ENCODE data around the gene SLC30A2.
"Not testable (repeated sequence)": the region's sequence is repeated elsewhere in the genome, so short reads cannot be mapped to it uniquely, and the experiment has no call there.

SLC30A2 gene

GRCh38 chr1:26045722-26046245 is at the start of gene SLC30A2:
SLC30A2 (minus strand) TSS chr1:26046118; CDS start chr1:26045896, 222 bp downstream.
- DNase-seq (ENCODE audit: low read depth, low spot score), result no peak

DNA sequence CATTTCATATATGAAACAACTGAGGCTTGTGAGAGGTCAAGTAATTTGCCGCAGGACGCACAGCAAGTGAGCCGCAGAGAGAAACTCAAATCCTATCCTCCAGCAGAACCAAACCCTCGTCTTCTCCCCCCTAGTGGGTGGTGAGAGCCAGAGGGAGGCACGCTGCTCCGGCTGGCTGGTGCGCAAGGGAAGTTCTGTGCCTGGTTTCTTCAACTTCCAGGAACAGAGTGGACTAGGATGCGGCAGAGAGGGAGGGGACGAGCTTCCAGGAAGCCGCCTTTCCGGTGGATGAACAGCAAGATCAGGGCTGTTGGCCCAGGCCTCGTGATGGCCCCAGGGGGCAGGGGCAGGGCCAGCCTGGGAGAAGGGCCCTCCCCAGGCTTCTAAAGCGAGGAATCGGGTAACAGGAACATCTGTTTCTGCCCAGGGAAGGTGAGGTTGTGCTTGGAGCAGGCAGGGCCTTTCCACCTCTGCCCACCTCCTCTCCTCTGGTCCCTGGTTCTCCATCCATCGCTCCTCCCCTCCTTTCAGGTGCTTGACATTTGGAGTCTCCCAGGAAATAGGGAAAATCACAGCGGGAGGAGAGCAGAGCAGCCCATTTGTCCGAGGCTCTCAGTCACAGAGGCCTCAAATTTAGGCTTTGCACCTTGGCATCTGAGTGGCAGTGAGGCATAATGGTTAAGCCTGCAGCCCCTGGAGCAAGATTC is 48.9 kb upstream of the SLC30A2 start:
- DNase-seq (ENCODE audit: low read depth, low spot score), result peak; percentile 46

DNA sequence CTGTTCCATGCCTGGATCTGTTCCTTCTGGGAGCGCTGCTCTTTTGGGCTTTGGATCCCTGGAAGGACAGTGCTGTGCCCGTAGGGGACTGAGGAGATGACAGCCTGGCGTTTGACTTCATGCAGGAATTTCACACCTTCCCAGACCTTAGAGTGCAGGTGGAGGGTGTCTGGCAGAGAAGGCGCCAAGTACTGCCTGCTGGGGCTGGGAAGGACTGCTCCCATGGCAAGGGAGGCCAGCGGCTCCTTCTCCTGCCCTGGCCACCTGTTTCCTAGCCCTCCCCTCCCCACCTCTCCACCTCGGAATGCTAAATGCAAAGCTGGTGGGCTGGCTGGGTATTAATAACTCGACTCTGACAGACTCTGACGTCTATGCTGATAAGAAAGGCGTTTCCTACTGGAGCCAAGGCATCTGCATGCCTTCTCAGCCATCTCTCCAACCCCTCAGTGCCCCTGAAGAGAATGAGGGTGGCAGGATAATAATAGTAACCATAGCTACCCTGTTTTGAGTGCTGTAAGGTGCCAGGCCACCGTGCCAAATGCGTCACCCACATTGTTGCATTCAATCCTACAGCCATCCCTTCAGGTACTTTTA is 48.3 kb upstream of the SLC30A2 start:
- no peak for DNase-seq (ENCODE audit: low read depth, low spot score)

DNA sequence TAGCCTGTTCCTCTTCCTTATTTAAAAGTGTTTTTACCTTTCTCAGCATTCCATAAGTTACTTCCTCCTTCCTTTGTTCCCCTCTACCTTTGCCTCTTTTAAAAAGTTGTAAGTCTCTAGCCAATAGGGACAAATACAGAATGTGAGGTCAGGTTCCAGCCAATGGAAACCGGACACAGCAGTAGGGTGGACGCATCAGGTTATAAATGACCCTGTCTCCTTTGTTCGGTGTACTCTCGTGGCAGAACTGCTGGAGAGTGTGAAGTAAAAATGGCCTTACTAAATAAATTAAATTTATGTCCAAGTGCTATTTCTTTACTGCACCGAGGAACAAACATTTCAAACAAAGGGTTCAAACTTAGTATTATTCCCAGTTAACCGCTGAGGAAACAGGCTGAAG is 47.7 kb upstream of the SLC30A2 start:
- not testable (repeated sequence) for DNase-seq (ENCODE audit: low read depth, low spot score)

DNA sequence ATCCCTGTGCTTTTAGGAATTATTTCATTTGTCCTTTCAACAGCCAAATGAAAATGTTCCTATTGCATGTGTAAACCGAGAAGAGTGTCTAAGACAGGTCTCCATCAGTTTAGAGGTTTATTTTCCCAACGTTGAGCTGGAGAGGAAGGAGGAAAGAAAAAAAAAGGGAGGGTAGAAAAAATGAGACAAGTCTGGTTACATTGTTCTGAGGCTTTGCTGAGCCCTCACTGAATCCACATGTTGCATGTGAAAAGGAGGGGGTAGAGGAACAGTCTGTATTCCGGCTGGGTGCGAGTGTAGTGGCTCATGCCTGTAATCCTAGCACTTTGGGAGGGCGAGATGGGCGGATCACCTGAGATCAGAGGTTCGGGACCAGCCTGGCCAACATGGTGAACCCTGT is 46.5 kb upstream of the SLC30A2 start:
- no peak for DNase-seq (ENCODE audit: low read depth, low spot score)

DNA sequence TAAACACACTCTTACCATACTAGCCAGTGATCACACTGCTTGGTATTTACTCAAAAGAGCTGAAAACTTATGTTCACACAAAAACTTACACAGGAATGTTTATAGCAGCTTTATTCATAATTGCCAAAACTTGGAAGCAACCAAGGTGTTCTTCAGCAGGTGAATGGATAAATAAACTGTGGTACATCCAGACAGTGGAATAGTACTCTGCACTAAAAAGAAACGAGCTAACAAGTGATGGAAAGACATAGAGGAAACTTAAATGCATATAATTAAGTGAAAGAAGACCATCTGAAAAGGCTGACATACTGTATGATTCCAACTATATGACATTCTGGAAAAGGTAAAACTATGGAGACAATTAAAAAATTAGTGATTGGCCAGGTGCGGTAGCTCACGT is 45.0 kb upstream of the SLC30A2 start:
- no peak for DNase-seq (ENCODE audit: low read depth, low spot score)

DNA sequence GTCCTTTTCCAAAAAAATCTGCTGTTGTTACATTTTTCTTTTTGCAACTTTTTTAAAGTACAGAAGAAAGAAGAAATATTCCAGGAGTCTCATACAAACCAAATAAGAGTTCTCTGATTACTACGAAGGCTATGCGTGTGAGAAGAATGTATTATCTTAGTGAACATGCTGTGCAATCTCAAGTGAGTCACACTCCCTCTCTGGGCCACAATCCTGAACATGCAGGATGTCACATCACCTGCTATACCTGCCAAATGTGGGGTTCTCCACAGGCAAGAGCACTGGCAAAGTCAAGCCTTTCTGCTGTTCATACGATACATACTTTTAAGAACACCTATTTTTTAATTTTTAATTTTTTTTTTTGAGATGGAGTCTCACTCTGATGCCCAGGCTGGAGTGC is 43.2 kb upstream of the SLC30A2 start:
- no peak for DNase-seq (ENCODE audit: low read depth, low spot score)

DNA sequence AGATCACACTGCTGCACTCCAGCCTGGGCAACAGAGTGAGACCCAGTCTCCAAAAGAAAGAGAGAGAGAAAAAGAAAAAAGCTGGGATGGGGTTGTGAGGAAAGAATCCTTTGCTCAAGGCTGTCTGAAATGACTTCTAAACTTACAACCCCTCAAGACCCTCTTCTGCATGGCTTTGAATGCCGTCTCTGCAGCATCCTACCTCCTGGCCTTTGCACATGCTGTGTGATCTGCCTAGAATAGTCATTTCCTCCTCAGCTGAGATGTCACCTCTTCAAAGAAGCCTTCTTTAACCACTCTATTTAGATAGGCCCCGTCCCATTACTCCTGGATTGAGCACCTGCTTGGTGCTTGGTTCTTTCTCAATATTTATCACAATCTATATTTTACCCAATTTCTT is 38.9 kb upstream of the SLC30A2 start:
- no peak for DNase-seq (ENCODE audit: low read depth, low spot score)

DNA sequence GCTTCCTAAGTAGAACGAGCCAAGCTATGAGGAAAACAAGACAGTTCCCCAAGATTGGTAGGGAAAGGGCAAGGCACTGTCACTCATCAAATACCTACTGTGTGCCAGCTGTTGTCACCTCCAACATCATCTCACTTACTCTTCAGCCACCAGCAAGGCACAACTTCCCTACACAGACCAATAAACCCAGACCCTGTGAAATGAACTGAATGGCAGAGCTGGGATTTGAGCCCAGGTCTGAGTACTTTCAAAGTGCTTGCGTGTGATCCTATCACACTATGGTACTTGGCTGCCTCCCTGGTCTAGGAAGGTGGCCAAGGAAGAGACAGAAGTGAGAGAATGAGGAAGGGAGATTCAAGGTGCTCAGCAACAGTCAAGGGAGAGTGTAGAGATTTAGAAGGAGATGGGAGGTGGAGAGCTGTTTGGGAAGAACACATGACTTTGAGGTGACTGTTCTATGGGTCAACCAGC is 38.2 kb upstream of the SLC30A2 start:
- DNase-seq (ENCODE audit: low read depth, low spot score), result no peak

DNA sequence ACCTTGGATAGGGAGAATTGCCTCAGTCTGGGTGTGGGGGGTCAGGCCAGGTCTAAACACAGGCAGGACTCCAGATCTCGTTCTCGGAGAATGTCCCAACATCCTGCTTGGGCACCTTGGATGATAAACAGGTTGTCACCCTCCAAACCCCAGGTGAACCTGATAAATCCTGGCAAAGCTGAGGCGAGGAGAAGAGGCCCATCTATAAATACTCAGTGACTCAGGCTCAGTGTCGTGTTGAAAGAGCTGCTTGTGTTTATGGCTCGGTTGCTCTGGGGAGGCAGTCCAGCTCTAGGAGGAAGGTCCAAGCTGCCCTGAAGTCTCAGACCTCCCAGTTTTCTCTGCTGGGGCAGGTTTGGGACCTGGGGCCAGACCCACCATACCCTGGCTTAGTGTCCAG is 37.3 kb upstream of the SLC30A2 start:
- DNase-seq (ENCODE audit: low read depth, low spot score), result no peak

GRCh38 chr1:26082020-26082350 is 36.1 kb upstream of the SLC30A2 start:
- DNase-seq (ENCODE audit: low read depth, low spot score), result no peak

DNA sequence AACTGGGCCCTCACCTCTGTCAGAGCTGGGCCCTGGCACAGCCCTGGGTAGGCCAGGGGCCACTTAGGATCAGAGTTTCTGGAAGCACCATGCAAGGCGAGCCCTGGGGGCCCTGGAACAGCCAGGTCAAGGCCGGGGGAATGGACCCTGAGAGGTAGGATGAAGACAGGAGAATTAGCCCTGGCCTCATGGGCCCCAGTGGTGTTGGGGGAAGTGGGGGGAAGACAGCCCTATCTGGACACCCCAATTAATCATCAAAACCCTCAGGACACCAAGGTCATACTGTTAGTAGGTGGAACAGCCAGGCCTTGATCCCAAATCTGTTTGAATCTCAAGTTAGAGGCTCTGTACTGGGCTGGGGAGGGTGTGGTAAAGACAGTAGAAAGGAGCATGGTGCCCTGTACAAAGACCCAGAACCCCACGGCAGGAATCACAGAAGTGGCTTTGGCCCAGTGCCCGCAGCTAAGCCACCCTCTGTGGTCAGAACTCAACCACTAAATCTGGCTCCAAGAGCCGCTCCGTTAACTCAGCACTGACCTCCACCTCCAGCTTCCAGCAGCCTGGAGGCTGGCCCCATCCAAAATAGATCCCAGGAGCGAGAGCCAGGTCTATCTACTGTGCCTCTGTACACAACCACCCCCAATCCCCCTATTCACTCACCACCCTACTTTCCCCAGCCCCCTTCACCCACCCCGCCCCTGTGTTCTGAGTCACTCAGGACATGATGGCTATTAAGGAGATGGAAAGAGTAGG is 35.5 kb upstream of the SLC30A2 start:
- DNase-seq (ENCODE audit: low read depth, low spot score), result no peak

- DNase-seq (ENCODE audit: low read depth, low spot score), result no peak
These were observed 34.3 kb upstream of the SLC30A2 start for GRCh38 chr1:26079960-26080814.

- DNase-seq (ENCODE audit: low read depth, low spot score), result no peak
These were observed 33.3 kb upstream of the SLC30A2 start for GRCh38 chr1:26079178-26079563.

DNA sequence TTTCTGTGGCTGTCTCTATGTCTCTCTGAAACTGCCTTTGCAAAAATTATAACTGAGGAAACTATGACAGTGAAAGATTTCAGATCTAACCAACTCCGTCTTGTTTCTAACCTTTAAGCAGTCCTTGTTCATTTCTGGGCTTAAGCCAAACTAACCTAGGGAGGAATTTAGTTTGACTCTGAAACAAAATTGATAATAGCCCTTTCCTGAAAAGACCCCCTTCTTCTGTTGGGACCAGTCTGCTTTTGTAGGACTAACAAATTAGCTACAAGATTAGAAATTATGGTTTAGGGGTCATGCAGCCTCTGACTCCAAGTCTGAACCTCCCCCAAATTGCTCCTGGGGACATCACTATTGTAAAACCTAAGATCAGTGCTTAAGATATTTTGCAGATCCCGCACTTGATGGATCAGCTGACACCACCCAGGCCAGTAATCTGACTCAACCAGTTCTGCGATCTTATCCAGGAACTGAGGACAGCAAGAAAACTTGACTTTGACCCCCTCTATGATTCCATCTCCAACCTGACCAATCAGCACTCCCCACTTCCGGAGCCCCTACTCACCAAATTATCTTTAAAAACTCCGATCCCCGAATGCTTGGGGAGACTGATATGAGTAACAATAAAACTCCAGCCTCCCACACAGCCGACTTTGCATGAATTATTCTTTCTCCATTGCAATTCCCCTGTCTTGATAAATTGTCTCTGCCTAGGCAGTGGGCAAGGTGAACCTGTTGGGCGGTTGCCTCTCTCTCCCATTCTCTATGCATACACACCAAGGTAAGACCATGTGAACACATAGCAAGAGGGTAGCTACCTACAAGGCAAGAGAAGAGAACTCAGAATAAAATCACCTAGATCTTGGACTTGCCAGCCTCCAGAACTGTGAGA is 32.6 kb upstream of the SLC30A2 start:
- DNase-seq (ENCODE audit: low read depth, low spot score), result no peak

DNA sequence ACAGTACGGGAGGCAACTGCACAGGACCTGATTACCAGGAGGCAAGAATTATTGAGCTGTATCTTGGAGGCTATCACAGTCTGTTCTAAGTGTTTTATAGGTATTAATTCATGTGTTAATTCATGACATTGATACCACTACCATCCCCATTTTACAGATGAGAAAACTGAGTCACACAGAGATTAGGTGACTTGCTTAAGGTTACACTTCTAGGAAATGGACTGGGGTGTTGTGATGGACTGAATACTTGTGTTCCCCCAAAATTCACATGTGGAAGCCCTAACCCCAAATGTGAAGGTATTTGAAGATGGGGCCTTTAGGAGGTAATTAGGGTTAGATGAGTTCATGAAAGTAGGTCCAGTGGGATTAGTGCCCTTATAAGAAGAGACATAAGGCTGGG is 31.6 kb upstream of the SLC30A2 start:
- DNase-seq (ENCODE audit: low read depth, low spot score), result no peak

GRCh38 chr1:26075421-26076144 is 29.7 kb upstream of the SLC30A2 start:
- DNase-seq (ENCODE audit: low read depth, low spot score), result no peak

DNA sequence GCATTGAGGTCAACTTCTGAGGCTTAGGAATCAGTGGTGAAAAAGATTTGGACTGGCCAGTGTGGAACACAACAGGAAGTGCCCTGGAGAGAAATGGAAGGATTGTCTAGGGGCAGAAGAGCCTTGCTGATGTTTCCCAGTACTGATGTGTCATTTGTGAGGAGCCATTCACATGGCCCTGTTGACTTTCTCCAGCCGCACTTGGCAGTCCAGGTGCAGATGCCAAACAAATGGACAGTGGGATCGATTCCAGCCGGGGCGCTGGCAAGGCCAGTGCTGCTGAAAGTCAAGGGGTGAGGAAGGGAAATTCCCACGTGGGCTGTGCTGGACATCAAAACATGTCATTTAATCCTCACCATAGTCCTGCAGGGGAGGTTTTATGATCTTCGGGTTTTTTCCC is 26.4 kb upstream of the SLC30A2 start:
- no peak for DNase-seq (ENCODE audit: low read depth, low spot score)

- DNase-seq (ENCODE audit: low read depth, low spot score), result no peak
These were observed 25.0 kb upstream of the SLC30A2 start for GRCh38 chr1:26070963-26071342.

DNA sequence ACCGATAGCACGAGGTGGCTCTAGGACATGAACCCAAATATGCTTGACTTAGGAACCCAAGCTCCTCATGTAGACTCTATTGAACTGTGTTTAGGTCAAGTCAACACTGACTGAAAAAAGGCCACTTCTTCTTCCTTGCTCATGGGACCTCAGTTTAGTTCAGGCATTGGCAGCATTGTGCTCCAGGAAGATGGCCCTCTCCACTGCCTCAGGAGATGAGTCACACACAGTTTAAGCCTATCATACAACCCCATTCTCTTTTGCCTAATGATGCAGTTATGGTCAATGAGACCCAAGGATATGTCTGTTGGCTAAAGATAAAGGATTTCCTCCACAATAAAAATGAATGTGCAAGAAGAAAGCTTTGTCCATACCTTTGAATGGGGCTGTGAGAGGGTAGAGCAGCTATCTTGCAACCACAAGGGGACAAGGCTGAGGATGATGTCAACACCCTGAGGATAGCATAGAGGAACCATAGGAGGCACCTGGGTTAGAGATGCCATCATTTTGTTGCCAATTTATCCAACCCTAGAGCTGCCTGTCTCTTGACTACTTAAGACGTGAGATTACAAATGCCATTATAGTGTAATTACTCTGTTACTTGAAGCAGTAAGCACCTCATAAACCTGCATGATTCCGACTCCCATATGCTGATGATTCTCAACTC is 24.5 kb upstream of the SLC30A2 start:
- DNase-seq (ENCODE audit: low read depth, low spot score), result no peak
